HL-60 (cell line): ENCODE data around the gene ACTR6.

Experiments used
- DNase-seq, 2 experiments: peaks; one replicate each; pipeline ENCODE4 v3.0.0-alpha.2; 2010 to 2020; ENCODE audit warnings: low read depth in 1 of 2, low spot score in 1 of 2
- H3K27ac ChIP-seq: fragments of 250-450 bp; sonication (Bioruptor Pico); replicated peaks from 2 replicates; pipeline ENCODE4 v1.5.1; 2020; ENCODE audit warnings: mild to moderate bottlenecking, moderate library complexity
- H3K27me3 ChIP-seq: fragments of 250-450 bp; sonication (Bioruptor Pico); 2 replicates; pipeline ENCODE4 v1.5.1; 2021; ENCODE audit warnings: mild to moderate bottlenecking, moderate library complexity; ENCODE audit not compliant: insufficient read depth, poor library complexity, severe bottlenecking
- H3K4me3 ChIP-seq: replicated peaks from 2 replicates; pipeline ENCODE4 v1.5.1; 2011; ENCODE audit warnings: mild to moderate bottlenecking, control low read depth, low read length; ENCODE audit not compliant: insufficient read depth
- CTCF ChIP-seq: IDR thresholded peaks from one replicate; pipeline ENCODE4 v1.5.1; 2011; ENCODE audit warnings: low read length, control low read depth, inconsistent platforms; ENCODE audit not compliant: insufficient read depth
- GABPA ChIP-seq: IDR thresholded peaks from 2 replicates; pipeline ENCODE4 v1.6.1; 2012; ENCODE audit warnings: low read depth
- POLR2AphosphoS5 ChIP-seq: IDR thresholded peaks from 2 replicates; pipeline ENCODE4 v1.6.1; 2012; ENCODE audit warnings: low read depth
- SPI1 ChIP-seq: IDR thresholded peaks from 2 replicates; pipeline ENCODE4 v1.6.1; 2012; ENCODE audit warnings: low read depth, mild to moderate bottlenecking, borderline replicate concordance
- TF ChIP-seq, protein P1 (sequence below): IDR thresholded peaks from 2 replicates; pipeline ENCODE4 v1.6.1; 2012; ENCODE audit warnings: low read depth; ENCODE audit not compliant: insufficient replicate concordance

The ACTR6 gene

DNA sequence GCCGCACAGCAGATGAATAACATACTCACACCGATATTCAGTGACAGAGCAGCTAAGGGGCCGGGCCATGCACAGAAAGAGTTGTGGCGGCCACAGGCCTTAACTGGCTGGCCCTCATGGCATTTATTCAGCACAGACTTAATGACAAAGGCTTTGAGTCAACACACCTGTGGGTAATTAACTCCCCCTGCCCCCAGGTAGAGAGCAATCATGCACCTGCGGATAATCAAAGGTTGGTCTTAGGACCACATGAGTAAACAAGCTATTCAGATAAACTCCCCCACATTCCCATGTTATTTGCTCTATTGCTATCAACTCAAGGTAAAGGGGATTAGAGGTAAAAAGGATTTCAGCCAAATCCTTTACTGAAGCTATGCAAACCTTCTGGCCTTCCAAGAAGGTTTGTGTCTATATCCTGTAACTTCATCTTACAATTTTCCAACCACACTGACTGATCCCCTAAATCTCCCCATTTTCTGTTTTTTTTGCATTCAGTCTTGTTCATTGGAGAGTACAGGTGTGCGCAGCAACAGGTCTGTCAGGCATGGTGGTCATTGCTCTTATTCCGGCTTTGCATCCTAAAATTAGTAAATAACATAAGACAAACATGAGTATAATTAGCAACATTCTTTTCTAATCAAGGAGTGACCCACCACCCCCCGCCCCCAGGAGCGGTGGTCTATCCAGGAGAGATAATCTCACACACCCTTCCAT lies 41.1 kb upstream of the ACTR6 start:
- Histone ChIP-seq H3K27me3 (no peaks in the 10 kb centered on the region), H3K27ac (no peak overlapping the region), H3K4me3 (no peak overlapping the region)
- TF ChIP-seq, protein P1, sequence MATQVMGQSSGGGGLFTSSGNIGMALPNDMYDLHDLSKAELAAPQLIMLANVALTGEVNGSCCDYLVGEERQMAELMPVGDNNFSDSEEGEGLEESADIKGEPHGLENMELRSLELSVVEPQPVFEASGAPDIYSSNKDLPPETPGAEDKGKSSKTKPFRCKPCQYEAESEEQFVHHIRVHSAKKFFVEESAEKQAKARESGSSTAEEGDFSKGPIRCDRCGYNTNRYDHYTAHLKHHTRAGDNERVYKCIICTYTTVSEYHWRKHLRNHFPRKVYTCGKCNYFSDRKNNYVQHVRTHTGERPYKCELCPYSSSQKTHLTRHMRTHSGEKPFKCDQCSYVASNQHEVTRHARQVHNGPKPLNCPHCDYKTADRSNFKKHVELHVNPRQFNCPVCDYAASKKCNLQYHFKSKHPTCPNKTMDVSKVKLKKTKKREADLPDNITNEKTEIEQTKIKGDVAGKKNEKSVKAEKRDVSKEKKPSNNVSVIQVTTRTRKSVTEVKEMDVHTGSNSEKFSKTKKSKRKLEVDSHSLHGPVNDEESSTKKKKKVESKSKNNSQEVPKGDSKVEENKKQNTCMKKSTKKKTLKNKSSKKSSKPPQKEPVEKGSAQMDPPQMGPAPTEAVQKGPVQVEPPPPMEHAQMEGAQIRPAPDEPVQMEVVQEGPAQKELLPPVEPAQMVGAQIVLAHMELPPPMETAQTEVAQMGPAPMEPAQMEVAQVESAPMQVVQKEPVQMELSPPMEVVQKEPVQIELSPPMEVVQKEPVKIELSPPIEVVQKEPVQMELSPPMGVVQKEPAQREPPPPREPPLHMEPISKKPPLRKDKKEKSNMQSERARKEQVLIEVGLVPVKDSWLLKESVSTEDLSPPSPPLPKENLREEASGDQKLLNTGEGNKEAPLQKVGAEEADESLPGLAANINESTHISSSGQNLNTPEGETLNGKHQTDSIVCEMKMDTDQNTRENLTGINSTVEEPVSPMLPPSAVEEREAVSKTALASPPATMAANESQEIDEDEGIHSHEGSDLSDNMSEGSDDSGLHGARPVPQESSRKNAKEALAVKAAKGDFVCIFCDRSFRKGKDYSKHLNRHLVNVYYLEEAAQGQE, result no peak
- TF ChIP-seq GABPA, result no peak
- TF ChIP-seq POLR2AphosphoS5, result no peak
- TF ChIP-seq SPI1, result no peak
- TF ChIP-seq CTCF, result no peak
- no peak for DNase-seq

GRCh38 chr12:100163416-100164152 lies 37.0 kb upstream of the ACTR6 start:
- Histone ChIP-seq H3K4me3 (peak overlapping the region; percentile 17), H3K27me3 (no peaks in the 10 kb centered on the region), H3K27ac (peak overlapping the region; percentile 36)
- DNase-seq, result peak; percentile 27 to 79
- no peak for TF ChIP-seq GABPA
- peak; percentile 49; the same call in 1 of the 2 replicates for TF ChIP-seq POLR2AphosphoS5
- TF ChIP-seq, protein P1, result no peak
- no peak for TF ChIP-seq SPI1
- no peak for TF ChIP-seq CTCF

DNA sequence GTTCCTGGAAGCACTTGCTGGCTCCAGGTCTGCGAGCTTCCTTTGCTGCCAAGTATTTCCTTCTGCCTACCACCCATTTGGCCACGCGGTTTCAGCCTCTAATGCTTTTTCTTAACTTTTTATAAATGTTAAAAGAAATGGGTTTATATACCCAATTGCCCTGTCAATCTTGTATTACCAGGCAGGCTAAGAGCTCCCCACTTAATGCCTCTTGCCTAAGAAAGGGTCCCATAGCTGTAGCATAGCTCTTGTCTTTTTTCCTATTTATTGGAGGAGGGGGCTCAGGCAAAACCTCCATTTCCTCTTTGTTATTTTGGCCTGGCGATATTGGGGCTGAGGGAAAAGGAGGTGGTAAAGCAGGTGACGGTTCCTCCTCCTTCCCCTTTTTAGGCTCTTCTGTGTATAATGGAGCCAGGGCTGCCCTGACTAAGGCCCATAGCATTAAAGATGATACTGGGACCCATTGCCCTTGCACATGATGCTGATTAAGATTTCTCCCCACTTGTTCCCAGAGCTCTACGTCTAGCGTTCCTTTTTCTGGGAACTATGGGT lies 36.4 kb upstream of the ACTR6 start:
- TF ChIP-seq CTCF, result no peak
- TF ChIP-seq, protein P1, result no peak
- TF ChIP-seq GABPA, result no peak
- TF ChIP-seq POLR2AphosphoS5, result no peak
- TF ChIP-seq SPI1, result peak; percentile 63; the same call in 1 of the 2 replicates
- H3K27ac ChIP-seq, result peak overlapping the region; percentile 36
- peak overlapping the region; percentile 17; the same call in 1 of the 2 replicates for H3K4me3 ChIP-seq
- no peaks in the 10 kb centered on the region for H3K27me3 ChIP-seq
- DNase-seq, result peak in 1 of 2 experiments; percentile 31
